K562 (cell line): Measurements from ENCODE around the gene PPIL4. TPM values are rescaled to one million over a fixed set of nuclear protein-coding genes. Genes with fewer than 3 reads are reported as not detected.

ENCODE experiments used
- ADNP ChIP-seq: fragments of 200-800 bp; sonication (Bioruptor generic); IDR thresholded peaks from 2 replicates; pipeline ENCODE4 v1.6.1; 2016; ENCODE audit warnings: missing genetic modification characterization, missing compliant biosample characterization
- BACH1 ChIP-seq: fragments of 200-800 bp; sonication (Bioruptor generic); IDR thresholded peaks from 2 replicates; pipeline ENCODE4 v1.6.1; 2016; ENCODE audit warnings: missing genetic modification characterization, missing compliant biosample characterization
- ERF ChIP-seq: fragments of 450-650 bp; formaldehyde crosslinking; IDR thresholded peaks from 2 replicates; pipeline ENCODE4 v1.4.0; 2020; ENCODE audit warnings: mild to moderate bottlenecking, mixed read lengths
- HLTF ChIP-seq: fragments of 450-650 bp; IDR thresholded peaks from 2 replicates; pipeline ENCODE4 v1.6.1; 2016
- MAX ChIP-seq: sonication (generic); formaldehyde crosslinking; IDR thresholded peaks from 2 replicates; pipeline ENCODE4 v1.9.0; 2022; ENCODE audit warnings: mild to moderate bottlenecking, missing genetic modification reagents
- MEF2A ChIP-seq: IDR thresholded peaks from 2 replicates; pipeline ENCODE4 v1.6.1; 2011; ENCODE audit warnings: low read depth, mild to moderate bottlenecking, low read length, moderate library complexity; ENCODE audit not compliant: control insufficient read depth
- MIER1 ChIP-seq: fragments of 450-650 bp; IDR thresholded peaks from 2 replicates; pipeline ENCODE4 v1.6.1; 2016; ENCODE audit warnings: antibody characterized with exemption, mild to moderate bottlenecking, low read depth
- MYC ChIP-seq, 2 experiments: fragments of 250-450 bp in 1 of 2; sonication (Bioruptor Pico) in 1 of 2; IDR thresholded peaks; 2 replicates each; pipeline versions ENCODE4 v1.5.1 to v1.6.1; 2012 to 2021; ENCODE audit warnings: low read depth in 2 of 2, borderline replicate concordance in 1 of 2, improper control_type of control experiment in 1 of 2, low read length in 1 of 2, mild to moderate bottlenecking in 1 of 2, moderate library complexity in 1 of 2
- NKRF ChIP-seq: fragments of 450-650 bp; IDR thresholded peaks from 2 replicates; pipeline ENCODE4 v1.6.1; 2016; ENCODE audit warnings: borderline replicate concordance
- SREBF2 ChIP-seq: sonication (generic); formaldehyde crosslinking; IDR thresholded peaks from 2 replicates; pipeline ENCODE4 v1.4.0; 2020; ENCODE audit warnings: mild to moderate bottlenecking, missing genetic modification reagents
- TCF7 ChIP-seq: sonication (generic); IDR thresholded peaks from 2 replicates; pipeline ENCODE4 v1.6.1; 2016; ENCODE audit warnings: antibody characterized with exemption, borderline replicate concordance
- TFAP4 ChIP-seq: sonication (generic); formaldehyde crosslinking; IDR thresholded peaks from 2 replicates; pipeline ENCODE4 v1.8.0; 2022; ENCODE audit warnings: missing genetic modification reagents, mild to moderate bottlenecking, moderate library complexity, borderline replicate concordance
- TRIM24 ChIP-seq, 2 experiments: fragments of 450-650 bp; IDR thresholded peaks; 2 replicates each; pipeline ENCODE4 v1.6.1; 2016
- XRCC4 ChIP-seq: IDR thresholded peaks from one replicate; pipeline ENCODE4 v1.6.1; 2011; ENCODE audit not compliant: insufficient read depth, insufficient read length; ENCODE audit errors: extremely low read depth
- ZBTB7A ChIP-seq: IDR thresholded peaks from 2 replicates; pipeline ENCODE4 v1.6.1; 2011; ENCODE audit warnings: low read depth, mild to moderate bottlenecking, low read length, moderate library complexity, borderline replicate concordance; ENCODE audit not compliant: control insufficient read depth
- ZNF511 ChIP-seq: sonication (generic); formaldehyde crosslinking; IDR thresholded peaks from 2 replicates; pipeline ENCODE4 v1.8.0; 2022; ENCODE audit warnings: mild to moderate bottlenecking, missing genetic modification reagents
- ZSCAN29 ChIP-seq: fragments of 450-650 bp; IDR thresholded peaks from 2 replicates; pipeline ENCODE4 v1.6.1; 2017
- polyA plus RNA-seq, 8 experiments: library from polyadenylated mRNA; depleted of rRNA in 4 of 8; stranded (reverse) in 5 of 8; unstranded in 3 of 8; fragments of >200 nt; fragmentation: Nextera tagmentation in 2 of 8; fragmentation: Illumina TruSeq in 1 of 8; extraction: Ambion mirVana in 2 of 8; extraction: Trizol in 1 of 8; gene quantifications; 2 replicates each; pipeline versions ENCODE4 v1.2.1 to v1.2.3, GENCODE V29; 2011 to 2014; ENCODE audit warnings: inconsistent platforms in 1 of 8, missing spikeins in 1 of 8
- total RNA-seq, 7 experiments: library from RNA; depleted of rRNA in 6 of 7; stranded (reverse); fragments of >200 nt in 6 of 7; fragmentation: Illumina TruSeq in 2 of 7; extraction: Trizol in 2 of 7; gene quantifications; 2 replicates each; pipeline versions ENCODE4 v1.2.1 to v1.2.3, GENCODE V29; 2011 to 2021; ENCODE audit warnings: low replicate concordance in 1 of 7
- TF ChIP-seq, protein P1 (sequence below): IDR thresholded peaks from 2 replicates; pipeline ENCODE4 v1.6.1; 2016; ENCODE audit warnings: missing genetic modification characterization, missing compliant biosample characterization
- TF ChIP-seq, protein P2 (sequence below): sonication (generic); formaldehyde crosslinking; IDR thresholded peaks from 2 replicates; pipeline ENCODE4 v1.8.1; 2023; ENCODE audit warnings: mild to moderate bottlenecking, missing genetic modification reagents, moderate library complexity

The PPIL4 gene
- total and polyA plus RNA-seq, 9 of the 15 experiments (the other 6 are each of a cell fraction or from before 2014, with no cell fraction given), result 14.5 to 55.2 (median 45.9) TPM

DNA sequence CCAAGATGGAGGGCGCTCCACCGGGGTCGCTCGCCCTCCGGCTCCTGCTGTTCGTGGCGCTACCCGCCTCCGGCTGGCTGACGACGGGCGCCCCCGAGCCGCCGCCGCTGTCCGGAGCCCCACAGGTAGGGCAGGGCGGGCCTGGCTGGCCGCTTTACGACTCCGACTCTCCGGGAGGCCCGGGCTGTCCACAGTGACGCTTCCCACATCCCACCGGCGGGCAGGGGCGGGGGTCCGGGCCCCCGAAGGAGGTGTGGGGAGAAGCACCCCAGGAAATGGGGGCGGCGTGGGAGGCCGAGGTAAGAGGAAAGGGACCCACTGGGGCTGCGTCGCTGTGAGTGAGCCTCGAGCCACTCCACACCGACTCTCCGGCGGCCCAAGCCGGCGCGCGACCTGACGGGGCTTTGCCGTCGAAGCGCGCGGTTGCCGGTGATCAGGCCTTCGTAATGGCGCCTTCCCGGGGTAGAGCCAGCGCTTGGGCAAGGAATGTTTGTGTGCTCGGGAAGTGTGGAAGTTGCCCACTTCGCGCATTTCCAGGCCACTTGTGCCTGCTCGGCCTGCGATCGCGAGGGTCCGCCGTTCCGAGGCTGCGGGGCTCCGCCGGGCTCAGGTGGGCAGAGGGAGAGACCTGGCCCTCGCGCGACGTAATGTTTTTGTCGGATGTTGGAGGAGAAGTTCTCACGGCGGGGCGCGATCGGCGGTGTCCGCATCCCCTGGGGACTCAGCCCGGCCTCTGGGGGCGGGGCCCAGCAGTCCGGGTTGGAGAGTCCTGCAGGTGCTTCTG is 20.8 kb upstream of the PPIL4 start (continued):
- TF ChIP-seq MIER1, result no peak
- peak in 1 of 2 experiments; percentile 50; a peak in 1 of 4 replicates for TF ChIP-seq TRIM24 (IDR thresholded peaks at IDR 0.05)
- no peak for TF ChIP-seq BACH1
- TF ChIP-seq TFAP4 (CRISPR knock-in tag), result peak; percentile 41; the same call in 1 of the 2 replicates
- no peak for TF ChIP-seq MEF2A
- TF ChIP-seq HLTF, result no peak
- no peak for TF ChIP-seq ADNP (tag)
- 0 out of 2 replicates have a peak, but pooled peaks have one; percentile 15 for TF ChIP-seq MYC (IDR thresholded peaks at IDR 0.05; ENCODE audit: low read depth, low read length)
- peak; percentile 78; the same call in 1 of the 2 replicates for TF ChIP-seq MYC (CRISPR knock-in tag; IDR thresholded peaks at IDR 0.05; ENCODE audit: borderline replicate concordance, low read depth)
- no peak for TF ChIP-seq TCF7
- no peak for TF ChIP-seq XRCC4
- peak; percentile 75; the same call in 1 of the 2 replicates for TF ChIP-seq ZBTB7A
- TF ChIP-seq, protein P1, sequence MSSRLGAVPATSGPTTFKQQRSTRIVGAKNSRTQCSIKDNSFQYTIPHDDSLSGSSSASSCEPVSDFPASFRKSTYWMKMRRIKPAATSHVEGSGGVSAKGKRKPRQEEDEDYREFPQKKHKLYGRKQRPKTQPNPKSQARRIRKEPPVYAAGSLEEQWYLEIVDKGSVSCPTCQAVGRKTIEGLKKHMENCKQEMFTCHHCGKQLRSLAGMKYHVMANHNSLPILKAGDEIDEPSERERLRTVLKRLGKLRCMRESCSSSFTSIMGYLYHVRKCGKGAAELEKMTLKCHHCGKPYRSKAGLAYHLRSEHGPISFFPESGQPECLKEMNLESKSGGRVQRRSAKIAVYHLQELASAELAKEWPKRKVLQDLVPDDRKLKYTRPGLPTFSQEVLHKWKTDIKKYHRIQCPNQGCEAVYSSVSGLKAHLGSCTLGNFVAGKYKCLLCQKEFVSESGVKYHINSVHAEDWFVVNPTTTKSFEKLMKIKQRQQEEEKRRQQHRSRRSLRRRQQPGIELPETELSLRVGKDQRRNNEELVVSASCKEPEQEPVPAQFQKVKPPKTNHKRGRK (tag), result no peak
- TF ChIP-seq, protein P2, sequence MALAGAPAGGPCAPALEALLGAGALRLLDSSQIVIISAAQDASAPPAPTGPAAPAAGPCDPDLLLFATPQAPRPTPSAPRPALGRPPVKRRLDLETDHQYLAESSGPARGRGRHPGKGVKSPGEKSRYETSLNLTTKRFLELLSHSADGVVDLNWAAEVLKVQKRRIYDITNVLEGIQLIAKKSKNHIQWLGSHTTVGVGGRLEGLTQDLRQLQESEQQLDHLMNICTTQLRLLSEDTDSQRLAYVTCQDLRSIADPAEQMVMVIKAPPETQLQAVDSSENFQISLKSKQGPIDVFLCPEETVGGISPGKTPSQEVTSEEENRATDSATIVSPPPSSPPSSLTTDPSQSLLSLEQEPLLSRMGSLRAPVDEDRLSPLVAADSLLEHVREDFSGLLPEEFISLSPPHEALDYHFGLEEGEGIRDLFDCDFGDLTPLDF (CRISPR knock-in tag), result peak; percentile 78
- no peak for TF ChIP-seq NKRF
- no peak for TF ChIP-seq ZSCAN29
- no peak; the same call in 1 of the 2 replicates for TF ChIP-seq SREBF2 (CRISPR knock-in tag)
- peak; percentile 23 for TF ChIP-seq ERF
- TF ChIP-seq MAX (CRISPR knock-in tag), result peak; percentile 79
- peak; percentile 41; the same call in 1 of the 2 replicates for TF ChIP-seq ZNF511 (CRISPR knock-in tag)
